NT2/D1 (cell line): ENCODE data around the gene ACOT6.

Source experiments
- SUZ12 ChIP-seq: IDR thresholded peaks from 2 replicates; pipeline ENCODE4 v1.6.1; 2011; ENCODE audit not compliant: insufficient read length, insufficient read depth; ENCODE audit errors: extremely low read depth
- YY1 ChIP-seq: IDR thresholded peaks from 2 replicates; pipeline ENCODE4 v1.6.1; 2011; ENCODE audit not compliant: insufficient read length, insufficient read depth
- ZNF274 ChIP-seq: IDR thresholded peaks from 2 replicates; pipeline ENCODE4 v1.6.1; 2011; ENCODE audit warnings: mild to moderate bottlenecking, low read depth, low read length

GRCh38 chr14:73663548-73664212, 51.4 kb downstream of the ACOT6 start:
- TF ChIP-seq SUZ12 (no peak), ZNF274 (no peak), YY1 (no peak)
